ENCODE results near the gene SIX3. TPM values are rescaled to one million over a fixed set of nuclear protein-coding genes. Genes with fewer than 3 reads are reported as not detected.

Gene SIX3
- total RNA-seq, 2 donors from 2014 or later: not detected

DNA sequence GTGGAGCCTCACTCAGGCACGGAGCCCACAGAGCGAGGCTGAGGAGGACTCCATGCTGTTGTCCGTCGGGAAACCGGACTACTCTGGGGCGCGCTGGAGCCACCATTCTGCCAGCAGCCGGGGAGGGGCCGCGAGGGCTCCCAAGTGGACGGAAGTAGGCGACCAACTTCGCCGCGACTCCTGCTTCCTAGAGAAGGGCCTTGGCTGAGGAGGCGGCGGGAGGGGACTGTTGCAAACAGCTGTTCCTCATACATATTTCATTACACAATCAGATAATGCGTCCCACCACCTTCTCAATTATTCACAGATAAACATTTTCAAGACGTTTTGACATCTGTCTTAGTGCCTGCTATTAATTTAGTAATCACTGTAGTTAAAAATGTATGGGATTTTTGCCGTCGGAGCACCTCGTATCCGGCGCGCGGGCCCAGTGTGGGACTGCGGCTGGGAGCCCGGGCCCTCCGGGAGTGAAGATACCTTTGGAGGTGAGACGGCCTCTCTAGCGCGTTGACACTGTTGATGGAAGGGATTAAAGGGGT is 11.7 kb upstream of the SIX3 start:
- ATAC-seq: peak; percentile 20
- intact Hi-C loops (cut with DNase I, micrococcal nuclease): no loop called here
- no peak for DNase-seq

DNA sequence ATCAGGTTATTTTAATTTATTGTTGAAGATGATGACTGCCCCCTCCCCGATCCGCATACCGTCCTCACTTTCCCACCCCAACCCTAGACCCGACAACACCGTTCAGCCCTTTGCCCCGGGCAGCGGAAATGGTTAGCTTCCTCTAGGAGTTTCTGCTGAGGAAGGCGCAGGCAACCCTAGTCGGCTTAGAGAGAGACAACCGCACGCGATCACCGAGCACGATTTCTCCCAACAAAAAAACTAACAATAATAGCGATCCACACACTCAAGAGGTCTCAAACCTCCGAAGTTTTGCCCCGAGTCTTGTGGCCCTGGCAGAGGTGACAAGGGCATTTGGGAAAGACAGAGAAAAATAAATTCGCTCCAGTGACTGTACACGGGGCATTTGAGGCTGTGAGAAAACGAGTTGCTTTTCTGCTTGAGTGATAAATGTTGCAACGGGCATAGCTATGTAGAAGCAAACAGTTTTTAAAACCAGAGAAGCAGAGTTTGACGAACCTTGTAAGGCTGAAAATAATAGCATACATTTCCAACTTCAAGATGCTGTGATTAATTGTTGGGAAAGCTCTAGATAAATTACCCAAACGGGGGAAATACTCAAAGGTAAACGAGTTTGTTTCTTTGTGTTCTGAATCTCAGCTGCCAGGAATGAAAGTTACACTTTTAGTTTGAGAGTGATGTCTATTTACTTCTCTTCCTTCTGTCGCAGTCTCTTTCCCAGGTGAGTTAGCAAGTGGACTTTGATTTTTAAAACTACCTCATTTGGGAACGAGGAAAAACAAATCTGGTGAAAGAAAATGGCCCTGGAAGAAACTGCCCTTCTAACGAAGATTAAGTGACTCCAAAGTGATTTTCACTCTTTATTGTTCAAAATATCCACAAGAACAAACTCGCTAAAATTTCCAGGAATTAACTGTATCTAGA is 11.0 kb upstream of the SIX3 start:
- no peak for DNase-seq
- intact Hi-C loops (cut with DNase I, micrococcal nuclease): no loop called here
- peak; percentile 30 for ATAC-seq

DNA sequence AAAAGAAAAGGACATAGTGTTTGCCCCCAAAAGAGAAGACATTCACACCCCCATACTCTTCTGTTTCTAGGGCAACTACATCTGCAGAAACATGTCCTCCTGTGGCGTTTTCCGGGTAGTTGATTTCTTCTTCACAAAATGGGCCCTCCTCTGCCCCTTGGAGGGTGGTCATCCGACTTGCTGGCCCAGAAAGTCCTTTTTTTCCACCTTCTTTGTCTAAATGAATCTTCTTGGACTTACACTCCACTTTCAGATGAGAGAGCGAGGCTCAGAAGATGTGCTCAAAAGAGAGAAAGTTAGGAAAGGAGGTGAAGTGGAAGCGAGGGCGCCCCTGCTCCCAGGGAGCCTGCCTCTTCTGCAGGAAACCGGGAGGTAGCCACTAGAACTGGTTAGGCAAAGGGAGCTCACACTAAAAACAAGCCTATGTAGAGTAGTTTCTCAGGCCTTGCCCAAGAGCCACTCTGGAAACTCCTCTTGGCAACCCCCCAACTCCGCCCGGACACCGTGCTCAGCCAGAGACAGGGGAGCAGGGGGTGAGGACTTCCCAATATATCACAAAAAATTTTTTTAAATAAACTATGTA is 10.2 kb upstream of the SIX3 start:
- ATAC-seq (no peak), DNase-seq (no peak)
- intact Hi-C loops (cut with DNase I, micrococcal nuclease): no loop called here

DNA sequence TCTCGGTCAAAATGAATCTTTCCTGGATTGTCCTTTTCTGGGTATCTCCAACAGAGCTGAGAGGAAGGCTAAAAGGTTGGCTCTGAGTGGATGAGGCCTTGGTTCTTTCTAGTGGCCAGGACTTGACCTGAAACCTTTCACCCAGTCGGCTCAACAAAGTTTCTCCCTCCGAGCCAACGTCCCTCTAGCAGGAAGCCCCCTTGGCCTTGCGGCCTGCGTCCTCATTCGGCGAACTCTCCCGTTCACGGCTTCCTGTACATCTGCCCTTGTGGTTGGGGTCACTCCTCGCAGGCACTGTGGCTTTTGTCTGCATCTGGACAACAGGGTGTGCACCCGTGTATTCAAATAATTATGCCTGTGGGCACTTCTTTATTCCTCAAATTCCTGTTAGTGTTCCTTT is 9.4 kb upstream of the SIX3 start:
- ATAC-seq (no peak), DNase-seq (no peak)
- intact Hi-C loops (cut with DNase I, micrococcal nuclease): no loop called here

DNA sequence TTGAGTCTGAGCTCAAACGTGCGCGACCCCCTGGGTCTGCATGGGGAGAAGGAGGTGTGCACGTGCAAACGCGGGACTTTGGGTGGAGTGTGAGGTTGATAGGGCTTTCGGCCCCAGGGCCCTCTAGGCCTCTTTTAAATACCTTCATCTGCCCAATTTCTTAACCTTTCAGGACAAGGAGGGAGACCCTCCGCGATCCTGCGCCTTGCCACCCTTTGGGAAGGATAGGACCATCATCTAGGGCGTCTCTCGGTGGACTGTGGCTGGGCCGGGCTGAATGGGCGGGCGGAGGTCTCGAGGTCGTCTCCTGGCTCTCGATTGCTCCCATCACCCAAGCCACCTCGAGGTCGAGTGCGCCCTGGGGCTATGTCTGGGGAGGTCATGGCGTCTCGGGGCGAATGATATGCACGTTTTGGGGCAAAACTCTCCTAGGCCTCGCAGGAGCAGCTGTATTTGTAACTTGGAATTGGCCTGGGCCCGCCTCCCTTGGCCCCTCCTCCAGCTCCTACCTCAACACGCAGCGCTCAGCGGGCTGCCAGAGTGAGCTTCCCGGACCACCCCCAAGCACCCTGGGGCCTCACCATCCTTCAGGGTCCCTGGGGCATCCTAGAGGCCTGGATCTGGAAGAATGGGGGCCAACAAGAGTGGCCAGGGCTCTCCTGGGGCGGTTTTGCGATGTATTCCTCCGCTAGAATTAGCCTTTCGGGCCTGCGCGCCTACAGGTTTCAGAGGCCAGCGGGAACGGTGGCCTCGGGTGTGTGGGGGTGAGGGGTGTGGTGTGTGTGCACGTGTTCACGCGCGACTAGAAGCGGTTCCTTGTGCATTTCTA is 8.7 kb upstream of the SIX3 start:
- ATAC-seq: no peak
- no peak for DNase-seq
- intact Hi-C loops (cut with DNase I, micrococcal nuclease): no loop called here

DNA sequence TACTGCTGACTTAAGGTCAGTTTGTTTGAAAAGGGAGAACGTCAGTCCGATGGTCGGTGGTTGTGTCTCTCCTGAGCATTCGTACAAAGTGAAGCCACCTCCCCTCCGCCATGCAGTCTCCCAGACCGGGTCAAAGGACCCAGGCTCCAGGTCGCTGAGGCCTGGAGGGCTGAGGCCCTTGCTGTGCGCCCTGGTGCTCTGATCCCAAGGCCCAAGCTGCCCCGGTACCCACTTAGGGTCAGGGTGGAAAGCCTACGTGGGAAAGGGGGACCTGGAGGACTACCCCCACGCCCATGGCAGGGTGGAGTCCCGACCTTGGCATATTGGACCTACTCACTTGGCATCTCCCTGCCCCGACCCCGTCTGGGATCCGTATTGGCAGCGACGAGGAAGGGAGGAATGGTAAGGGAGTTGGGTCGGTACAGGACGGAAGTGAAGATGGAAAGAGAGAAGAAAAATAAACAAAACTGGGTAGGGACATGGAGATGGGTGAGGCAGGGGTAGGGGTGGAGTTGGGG is 8.0 kb upstream of the SIX3 start:
- ATAC-seq (no peak), DNase-seq (no peak)
- intact Hi-C loops (cut with DNase I, micrococcal nuclease): no loop called here

DNA sequence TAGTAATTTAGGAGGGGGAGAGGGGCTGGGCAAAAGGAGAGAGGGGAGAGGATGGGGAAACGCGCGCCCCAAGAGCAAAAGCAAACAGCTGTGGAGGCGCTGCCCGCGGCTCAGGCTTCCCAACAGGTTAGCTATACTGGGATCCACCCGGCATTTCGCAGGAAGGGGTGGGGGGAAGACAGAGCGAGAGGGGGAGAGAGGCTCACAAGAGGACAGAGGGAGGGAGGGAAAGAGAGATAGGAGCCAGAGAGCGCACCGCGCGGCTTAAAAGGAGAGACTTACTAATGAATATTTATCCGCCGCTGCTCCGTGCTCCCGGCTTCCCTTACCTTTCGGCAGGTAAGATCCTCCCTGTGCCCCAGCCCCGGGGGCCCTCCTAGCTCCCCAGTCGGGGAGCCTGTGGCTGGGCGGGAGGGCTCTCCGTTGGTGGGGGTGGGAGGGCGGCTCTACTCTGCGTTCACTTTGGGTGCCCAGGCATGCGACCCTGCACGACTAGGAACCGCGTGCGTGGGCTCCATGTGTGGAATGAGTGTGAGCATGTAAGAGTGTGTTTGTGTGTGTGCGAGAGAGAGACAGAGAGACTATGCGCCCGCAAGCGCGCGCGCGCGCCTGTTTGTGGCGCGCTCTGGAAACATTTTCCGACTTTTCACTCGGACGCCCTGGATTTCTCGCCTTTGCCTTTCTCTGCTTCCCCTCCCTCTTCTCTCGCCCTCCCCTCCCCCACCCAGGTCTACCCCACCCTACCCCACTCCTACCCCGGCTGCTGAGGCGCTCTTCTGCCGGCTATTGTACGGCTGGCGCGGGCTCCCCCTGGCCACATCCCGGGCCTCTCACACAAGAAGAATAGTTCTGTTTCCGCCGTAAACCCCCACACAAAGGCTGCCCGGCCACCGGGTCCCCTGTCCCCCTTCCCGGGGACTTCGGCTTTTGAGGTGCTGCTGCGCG is 7.2 kb upstream of the SIX3 start:
- intact Hi-C loops (cut with DNase I, micrococcal nuclease): no loop called here

DNA sequence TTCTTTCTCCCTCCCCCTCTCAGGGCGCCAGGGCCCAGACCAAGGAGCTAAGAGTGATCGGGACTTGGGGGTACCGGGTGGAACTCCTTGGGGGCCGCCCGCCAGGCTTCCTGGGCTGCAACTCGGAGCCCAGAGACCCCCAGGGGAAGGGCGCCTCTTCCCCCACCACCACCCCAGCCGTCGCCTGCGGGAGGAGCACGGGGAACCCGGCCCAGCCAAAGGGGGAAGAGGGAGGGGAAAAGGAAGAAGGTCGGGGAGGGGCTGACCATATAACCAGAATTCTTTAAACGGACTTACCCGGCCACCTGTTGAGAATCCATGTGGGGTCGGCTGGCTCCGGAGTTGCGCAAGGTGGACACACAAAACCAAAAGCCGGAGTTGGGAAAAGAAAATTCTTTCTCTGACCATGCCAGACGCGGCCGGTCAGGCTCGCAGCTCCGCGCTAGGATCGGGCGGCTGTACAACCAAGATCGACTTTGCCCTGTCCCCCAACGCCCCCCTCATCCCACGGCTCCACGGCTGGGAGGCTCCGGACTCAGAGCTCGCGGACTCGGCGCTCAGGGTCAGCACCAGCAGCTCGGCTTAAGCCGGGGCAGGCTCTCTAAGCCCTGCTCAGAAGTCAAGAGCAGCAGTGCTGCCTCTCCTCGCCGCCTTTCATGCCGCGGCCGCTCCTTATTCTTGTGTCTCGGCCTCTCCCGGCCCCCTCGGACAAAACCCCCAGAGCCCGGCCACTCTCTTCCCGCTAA is 6.3 kb upstream of the SIX3 start:
- no peak for DNase-seq
- ATAC-seq: no peak
- intact Hi-C loops (cut with DNase I, micrococcal nuclease): no loop called here

More for the DNA sequence above, 7.2 kb upstream of the SIX3 start:
- no peak for ATAC-seq
- DNase-seq: no peak

DNA sequence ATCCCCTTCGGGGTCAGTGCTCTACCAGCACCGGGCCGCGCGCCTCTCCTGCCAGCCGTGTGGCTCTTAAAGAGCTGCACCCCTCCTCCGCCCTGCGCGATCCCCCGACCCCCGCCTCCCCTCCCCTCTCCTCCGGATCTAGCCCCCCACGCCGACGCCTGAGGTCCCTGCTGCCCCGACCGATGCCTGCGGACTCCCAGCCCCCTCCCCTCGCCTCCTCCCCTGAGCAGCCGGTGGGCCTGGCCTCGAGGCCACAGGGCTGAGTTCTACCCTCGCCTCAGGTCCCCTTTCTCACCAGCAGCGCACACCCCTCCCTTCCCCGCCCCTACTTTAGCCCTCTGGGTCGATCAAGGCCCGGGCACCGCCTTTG is 5.8 kb upstream of the SIX3 start:
- intact Hi-C loops (cut with DNase I, micrococcal nuclease): no loop called here
- DNase-seq: no peak
- ATAC-seq: no peak

DNA sequence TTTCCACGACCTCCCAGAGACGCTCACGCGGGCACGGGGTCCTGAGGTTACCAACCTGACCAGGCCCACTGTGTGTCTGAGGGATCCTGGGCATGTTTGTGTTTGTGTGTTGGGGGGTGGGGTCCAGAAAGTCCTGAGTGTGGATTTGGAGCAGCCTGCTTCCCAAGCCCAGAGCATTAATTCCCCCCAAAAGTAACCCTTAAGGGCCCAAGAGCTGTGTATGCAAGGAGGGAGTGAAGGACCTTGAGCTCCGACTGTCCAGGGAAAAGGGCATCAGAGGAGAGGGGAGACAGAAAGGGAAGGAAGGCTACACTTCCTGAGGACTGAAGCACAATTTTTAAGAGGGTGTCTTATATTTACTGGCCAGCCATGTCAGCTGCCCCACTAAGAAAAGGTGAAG is 5.2 kb upstream of the SIX3 start:
- intact Hi-C loops (cut with DNase I, micrococcal nuclease): no loop called here

DNA sequence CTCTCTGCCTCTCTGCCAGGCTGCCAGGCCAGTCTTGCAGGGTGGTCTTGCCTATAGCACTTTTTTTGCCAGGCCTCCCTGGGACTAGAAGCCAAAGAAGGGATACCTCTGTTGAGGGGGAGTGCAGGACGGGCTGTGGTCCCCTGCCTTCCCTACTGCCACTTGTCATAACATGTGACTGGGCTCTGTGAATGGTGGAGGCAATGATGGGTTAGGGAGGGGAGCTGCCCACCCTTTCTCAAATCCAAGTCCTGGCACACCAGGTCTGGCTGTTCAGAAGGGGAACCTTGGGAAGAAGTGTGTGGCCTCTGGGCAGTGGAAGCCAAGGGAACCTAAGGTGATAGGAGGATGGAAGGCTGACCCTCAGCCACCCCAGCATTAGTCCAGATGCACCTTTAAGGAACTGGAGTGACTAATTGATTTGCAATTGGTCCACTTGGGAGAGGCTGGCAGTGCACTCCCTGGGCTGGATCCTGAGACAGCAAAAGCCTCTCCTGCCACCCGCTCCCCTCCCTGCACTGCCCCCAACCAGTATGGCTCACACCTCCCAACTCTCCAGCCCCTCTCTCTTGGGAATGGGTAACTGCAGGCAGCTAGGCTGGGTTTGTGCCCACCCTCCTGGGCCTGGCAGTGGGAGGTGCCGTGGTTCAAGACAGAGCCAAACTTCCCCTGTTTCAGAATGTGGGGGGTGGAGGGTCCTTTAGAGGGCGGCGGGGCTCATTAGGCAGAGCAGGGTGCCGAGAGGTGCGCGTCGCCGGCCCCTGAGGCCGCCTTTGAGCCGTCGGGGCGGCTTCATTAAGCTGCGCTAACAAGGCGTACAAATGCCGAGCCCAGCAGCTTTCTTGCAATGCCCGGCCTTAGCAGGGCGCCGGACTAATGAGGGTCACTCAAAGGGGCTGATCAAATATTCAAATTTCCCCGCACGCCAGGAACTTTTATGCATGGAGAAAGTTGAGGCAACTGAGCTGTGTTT is 4.5 kb upstream of the SIX3 start:
- ATAC-seq (no peak), DNase-seq (no peak)
- intact Hi-C loops (cut with DNase I, micrococcal nuclease): no loop called here

More for the DNA sequence above, 5.2 kb upstream of the SIX3 start:
- ATAC-seq (no peak), DNase-seq (no peak)

DNA sequence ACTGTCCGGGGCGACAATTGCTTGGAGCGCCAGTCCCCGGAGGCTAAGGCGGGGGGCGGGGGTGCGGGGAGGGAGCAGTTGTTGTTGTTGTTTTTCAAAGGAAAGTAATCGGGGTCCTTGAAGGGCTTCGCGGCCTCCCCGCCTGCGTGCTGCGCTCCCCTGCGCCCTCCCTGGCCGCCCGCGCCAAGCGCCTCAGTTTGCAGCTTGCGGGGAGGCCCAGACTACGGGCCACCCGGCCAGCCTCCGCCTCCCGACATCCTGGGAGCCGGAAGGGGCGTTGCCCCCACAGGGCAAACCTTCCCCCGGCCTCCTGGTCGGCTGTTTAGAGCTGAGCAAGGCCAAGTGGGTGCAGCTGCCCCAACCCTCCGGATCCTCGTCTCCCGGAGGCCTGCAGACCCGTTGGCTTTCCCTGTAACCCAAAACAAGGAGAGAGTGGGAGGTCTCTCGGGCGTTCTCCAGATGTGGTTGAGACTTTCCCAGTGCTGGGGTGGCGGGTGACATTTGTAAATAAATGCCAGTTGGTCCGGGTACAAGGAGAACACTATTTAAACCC is 3.7 kb upstream of the SIX3 start:
- intact Hi-C loops (cut with DNase I, micrococcal nuclease): no loop called here
- DNase-seq (no peak), ATAC-seq (peak; percentile 51)

DNA sequence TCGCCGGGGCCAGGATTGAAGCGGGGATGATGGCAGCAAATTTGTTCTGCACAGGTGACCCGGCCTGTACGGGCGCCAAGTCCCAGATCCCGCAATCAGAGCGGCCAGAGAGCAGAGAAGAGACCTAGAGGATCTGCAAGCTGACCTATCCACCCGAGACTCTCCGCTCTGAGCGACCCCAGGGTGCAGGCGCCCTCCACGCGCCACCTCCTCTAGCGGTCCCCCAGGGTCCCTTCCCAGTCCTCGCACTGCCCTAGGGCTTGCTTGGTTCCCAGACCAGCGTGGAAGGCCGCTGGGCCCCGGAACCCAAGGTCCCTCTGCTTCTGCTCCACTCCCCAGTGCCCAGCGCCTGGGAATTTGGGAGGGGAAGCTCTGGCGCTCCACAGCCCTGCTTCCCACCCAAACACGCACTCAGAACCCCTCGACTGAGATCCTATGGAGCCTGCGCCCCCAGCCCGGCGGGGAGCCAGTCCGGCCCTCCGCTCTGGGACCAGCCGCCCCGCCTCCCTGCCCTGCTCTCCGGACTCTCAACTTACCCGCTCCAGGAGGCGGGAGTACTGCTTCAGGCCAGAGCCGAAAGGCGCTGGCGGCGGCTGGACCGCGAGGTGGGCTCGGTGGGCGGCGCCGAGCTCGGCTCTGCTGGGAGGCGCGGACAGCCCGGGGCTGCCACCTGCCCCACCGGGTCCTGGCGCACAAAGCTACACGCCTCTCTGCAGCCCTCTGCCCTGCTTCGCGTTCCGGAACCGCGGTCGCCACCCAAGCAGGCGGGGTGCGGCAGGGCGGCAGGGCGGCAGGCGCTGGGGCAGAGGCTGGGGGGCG is 3.0 kb upstream of the SIX3 start:
- DNase-seq: no peak
- intact Hi-C loops (cut with DNase I, micrococcal nuclease): no loop called here
- peak; percentile 59 for ATAC-seq

DNA sequence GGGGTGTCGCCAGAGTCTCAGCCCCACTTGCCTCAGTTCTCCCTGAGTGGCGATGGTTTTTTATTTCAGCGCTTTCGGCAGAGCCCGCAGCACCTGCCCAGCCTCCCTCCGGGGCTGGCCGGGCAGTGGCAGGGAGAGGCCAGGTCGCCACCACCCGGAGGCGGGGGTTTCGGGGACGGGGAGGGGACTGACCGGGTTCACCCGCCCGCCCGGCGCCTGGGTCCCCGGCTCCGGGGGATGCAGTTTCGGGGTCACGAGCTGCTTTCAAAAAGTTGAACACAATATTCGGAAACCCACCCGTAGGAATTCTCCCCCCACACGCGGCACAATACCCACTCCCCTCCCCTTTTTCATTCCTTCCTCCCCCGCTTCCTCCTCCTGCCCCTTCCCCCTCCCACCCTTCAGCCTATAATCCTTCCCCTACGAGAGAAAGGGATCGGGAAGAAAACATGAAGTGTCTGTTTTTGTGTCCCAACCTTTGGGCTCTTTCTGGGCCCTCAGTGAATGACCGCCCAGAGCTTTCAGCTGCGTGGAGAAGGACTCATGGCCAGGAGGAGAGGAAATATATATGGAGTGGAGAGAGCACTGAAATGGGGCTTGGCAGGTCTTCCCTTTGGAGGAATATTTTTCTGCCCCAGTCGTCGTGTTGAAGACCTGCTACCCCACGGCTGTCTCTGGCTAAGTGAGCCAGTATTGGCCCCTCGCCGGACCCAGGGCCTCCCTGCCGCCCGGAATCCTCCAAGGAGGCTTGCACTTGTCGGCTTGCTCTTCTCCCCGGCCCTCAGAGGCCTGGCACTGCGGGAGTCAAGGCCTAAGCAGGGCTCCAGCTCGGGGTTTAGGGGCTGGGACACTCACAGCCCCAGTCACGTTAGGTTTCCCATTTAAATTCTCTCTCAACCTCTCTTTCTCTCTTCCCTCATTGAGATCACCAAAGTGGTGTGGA is 2.1 kb upstream of the SIX3 start:
- ATAC-seq: no peak
- intact Hi-C loops (cut with DNase I, micrococcal nuclease): no loop called here
- no peak for DNase-seq
